A549 (cell line): ENCODE data around the gene MAPK1IP1L.

Source experiments
- CTCF ChIP-seq: fragments of >200 bp; sonication (Bioruptor Twin); formaldehyde crosslinking; IDR thresholded peaks from 3 replicates; pipeline ENCODE4 v1.5.1; 2016
- MAFK ChIP-seq: fragments of 450-650 bp; IDR thresholded peaks from 2 replicates; pipeline ENCODE4 v1.6.1; 2014; ENCODE audit not compliant: partially characterized antibody
- REST ChIP-seq: fragments of 200-600 bp; sonication (generic); IDR thresholded peaks from 2 replicates; pipeline ENCODE4 v1.6.1; 2016; ENCODE audit warnings: antibody characterized with exemption, mild to moderate bottlenecking, moderate library complexity
- SMC3 ChIP-seq: fragments of >200 bp; sonication (Bioruptor Twin); formaldehyde crosslinking; IDR thresholded peaks from 3 replicates; pipeline ENCODE4 v1.6.1; 2018; ENCODE audit warnings: inconsistent platforms

GRCh38 chr14:55038708-55039107 lies 12.7 kb upstream of the MAPK1IP1L start:
- TF ChIP-seq MAFK (no peak), REST (no peak), SMC3 (no peak), CTCF (no peak)
